ENCODE results near the gene CAMKK2.
"Not testable (repeated sequence)": the region's sequence is repeated elsewhere in the genome, so short reads cannot be mapped to it uniquely, and the experiment has no call there.

The CAMKK2 gene

DNA sequence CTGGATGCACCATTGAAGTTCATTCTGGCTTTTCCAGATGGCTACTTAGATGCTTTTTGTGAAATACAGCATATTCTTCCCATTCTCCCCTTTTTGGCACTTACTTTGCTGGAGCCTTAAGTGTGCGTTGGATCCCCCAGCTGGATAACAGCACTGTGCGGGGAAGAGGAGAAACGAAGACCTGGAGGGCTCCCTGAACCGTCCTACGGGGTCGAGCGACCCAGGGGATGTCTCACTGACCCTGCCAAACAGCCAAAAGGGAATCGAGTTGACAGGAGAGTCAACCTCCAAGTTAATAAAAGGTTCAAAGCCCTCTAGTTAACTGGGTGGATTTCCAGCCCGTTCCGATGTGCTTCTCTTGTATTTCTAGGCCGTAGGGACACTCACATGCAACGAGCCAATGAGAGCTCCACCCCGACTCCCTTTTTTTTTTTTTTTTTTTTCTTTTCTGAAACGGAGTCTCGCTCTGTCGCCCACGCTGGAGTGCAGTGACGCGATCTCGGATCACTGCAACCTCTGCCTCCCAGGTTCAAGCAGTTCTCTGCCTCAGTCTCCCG lies 1.0 kb upstream of the CAMKK2 start:
- no peak for DNase-seq

DNA sequence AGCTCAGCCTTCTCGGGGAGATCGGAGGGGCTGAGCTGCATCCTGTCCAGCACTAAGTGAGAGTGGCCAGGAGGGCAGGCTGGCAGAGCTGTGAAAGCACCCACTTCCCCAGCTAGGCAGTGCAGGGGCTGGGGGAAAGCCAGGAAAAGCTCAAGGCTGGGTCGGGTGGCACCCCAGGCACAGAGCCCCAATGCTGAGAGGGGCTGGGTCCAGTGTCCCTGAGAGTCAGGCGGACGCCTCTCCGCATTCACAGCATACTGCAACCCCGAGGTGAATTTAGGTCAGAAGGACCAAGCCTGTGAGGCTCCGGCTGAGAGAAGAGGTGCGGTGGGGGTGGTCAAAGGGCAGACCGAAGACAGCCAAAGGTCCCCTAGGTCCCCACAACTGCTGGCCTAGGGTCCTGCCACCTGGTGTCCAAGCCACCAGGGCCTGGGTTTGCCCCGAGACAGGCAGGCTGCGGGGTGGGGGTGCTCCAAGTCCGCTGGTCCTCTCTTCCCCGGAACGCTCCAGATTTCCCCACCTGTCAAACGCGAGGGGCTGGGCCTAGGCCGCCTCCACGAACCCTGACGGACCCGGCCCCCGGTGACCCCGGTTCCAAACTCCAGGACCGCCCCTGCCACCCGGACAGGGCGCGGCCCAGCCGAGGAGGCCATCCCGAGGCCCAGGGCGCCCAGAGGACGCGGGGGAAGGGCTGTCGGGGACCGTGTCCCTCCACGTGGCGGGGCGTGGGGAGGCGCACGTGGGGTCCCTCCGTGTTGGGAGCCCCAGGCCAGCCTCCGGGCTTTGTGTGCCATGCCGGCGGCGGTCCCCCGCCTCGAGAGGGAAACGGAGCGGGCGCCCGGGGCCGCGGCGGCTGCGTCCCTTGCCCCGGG lies 527 bp downstream of the CAMKK2 start:
- no peak for DNase-seq

DNA sequence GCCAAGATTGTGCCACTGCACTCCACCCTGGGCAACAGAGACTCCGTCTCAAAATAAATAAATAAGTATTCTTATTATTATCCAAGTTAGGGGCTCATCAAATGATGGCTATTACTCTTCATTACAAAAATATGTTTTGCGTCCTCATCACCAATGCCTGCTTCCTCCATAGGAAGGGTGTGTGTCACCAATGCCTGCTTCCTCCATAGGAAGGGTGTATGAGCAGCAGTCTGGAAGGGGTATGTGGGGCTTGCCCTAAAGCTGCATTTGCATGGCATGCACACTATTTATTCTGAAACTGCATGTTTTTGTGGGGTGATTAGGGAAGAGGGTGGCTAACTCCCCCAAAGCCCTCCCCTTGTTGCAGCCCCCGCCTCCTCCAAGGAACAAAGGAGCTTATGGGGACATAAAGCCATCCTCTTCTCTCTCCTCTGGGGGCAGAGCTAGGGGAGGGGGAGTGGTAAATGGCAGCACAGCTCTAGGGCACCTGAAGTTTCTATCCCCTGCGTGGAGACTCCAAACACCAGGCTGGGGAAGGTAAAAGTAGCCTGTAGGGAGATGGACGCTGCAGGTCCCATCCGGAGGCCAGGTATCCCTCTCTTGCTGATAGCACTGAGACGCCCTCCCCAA lies 1.3 kb downstream of the CAMKK2 start:
- no peak for DNase-seq

DNA sequence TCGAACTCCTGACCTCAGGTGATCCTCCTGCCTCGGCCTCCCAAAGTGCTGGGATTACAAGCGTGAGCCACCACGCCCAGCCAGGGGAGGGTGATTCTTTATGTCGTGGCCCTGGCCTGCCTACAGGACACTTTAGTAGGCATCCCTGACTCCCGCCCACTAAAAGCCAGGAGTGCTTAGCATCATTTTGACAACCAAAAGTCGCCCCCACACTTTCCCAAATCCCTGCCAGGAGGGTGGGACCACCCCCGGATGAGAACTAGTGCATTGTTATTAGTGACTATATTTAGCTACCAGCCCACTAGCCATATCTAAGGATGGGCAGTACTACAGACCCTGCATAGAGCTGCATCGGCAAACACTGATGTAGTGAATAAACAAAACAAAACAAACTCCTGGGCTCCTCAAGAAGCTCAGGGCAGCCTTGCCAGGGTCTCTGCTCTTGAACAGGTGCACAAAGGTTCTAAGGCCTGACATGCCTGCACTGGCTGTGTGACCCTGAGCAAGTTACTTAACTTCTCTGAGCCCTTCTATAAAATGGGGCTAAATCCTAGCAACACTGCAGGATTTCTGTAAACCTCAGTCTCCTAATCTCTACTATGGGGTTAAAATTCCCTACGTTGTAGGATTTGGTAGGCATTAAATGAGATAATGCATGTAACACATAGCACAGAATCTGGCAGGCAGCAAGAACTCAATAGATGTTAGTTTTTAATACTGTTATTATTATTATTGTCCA lies 2.2 kb downstream of the CAMKK2 start:
- DNase-seq, result no peak

DNA sequence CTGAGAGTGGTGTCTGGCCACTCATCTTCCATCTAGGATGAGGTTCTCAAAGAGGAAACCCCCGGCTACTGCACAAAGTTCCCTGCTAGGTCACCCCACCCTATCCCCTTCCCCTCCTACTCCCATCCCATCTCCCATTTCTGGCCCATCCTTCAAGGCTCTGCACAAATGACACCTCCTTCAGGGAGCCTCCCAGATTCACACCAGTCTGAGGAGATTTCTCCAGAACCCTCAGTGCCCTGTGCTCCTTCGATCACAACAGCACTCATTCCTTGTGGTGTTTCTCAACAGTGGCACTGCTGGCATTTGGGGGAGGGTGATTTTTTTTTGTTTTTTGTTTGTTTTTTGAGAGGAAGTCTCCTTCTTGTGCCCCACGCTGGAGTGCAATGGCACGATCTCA lies 2.9 kb downstream of the CAMKK2 start:
- no peak for DNase-seq

DNA sequence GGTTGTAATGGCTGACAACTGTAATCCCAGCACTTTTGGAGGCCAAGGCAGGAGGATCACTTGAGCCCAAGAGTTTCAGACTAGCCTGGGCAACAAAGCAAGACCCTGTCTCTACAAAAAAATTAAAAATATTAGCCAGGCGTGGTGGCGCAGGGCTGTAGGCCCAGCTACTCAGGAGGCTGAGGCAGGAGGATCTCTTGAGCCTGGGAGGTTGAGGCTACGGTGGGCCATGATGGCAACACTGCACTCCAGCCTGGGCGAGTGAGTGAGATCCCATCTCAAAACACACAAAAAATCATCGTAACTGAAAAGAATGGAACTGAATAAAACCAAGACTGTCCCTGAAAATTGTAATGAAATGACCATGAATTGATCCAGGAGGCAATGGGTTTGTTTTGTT lies 6.1 kb downstream of the CAMKK2 start:
- no peak for DNase-seq

DNA sequence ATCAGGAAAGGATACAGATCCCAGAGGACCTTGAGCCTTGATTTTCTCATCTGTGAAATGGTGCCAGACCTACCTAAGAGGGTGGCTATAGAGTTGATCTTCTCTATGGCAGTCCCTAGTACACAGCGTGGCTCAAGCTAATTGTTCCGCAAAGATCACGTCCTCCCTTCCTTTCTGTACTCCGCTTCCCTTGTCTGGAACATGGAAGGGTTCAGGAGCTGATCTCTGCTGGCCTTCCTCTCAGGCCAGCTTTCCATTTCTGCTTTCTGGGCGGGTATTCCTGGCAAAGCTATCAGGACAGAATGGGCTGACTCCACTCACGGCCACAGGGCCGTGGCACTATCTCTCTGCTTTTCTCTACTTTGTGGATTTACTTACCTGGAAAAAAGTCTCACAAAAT lies 6.5 kb downstream of the CAMKK2 start:
- DNase-seq, result no peak

DNA sequence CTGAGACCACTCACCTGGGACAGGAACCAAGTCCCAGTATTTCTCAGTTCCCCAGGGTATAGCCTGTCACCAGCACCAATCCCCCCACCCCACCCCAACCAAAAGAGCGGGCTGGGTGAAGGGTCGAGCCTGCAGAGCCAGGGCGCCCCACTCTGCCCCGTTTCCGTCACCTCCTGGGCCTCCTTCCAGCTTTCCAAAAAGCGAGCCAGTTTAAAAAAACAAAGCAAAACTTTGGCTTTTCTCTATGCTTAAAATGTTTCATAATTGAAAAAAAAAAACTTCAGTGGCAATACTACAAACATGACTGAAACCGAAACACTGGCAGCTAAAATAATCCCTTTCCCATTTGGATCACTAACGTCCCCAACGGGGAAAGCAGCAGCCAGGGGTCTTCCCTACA lies 7.5 kb downstream of the CAMKK2 start:
- DNase-seq, result no peak

DNA sequence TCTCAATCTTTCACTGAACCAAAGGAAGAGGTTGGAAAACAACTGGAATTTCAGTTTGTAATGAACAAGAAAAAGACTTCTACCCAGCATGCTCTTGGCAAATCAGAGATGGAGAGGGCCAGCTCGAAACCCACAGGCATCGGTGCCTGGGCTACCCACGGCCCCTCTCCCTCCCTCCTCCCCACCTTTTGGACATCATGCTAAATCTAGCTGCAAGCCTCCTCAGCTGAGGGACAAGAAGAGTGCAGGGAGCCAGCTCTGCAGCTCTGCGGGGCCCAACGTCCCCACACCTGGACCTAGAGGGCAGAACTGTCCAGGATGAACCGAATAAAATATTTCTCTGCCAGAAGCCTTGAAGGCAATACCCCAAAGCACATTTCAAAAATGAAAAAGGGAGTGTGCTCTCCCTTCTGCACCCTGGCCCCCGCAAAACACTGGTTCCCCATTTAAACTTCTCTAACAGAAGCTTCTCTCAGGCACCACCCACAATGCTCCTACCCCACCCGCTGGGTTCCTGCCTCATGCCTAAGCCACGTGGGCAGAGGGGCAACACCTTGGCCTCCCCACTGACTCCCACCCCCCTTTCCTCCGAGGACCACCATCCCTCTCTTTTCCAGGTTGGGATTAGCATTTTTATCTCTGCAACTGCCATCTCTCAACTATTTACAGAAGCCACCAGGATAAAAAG lies 8.2 kb downstream of the CAMKK2 start:
- DNase-seq, result no peak

DNA sequence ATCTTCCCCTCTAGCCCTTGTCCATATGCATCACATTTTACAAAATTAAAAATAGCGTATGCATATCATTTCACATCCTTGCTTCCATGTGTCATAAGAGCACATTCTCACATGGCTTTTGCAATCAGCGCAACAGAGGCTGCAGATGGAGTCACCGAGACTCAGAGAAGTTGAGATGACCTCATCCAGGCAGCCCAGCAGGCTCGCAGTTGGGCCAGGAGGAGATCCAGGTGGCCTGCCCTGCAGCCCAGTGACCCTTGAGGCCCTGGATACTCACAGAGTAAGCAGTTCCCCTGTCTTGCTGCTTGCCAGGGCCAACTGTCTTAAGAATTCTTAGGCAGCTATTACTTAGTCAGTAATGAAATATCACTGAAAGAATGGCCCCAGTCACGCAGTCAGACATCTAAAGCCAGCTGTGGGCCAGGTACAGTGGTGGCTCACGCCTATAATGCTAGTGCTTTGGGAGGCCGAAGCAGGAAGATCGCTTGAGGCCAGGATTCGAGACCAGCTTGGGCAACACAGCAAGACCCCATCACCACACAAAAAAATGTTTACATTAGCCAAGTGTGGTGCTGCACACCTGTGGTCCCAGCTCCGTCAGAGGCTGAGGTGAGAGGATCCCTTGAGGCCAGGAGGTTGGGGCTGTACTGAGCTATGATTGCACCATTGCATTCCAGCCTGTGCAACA lies 9.1 kb downstream of the CAMKK2 start:
- no peak for DNase-seq

DNA sequence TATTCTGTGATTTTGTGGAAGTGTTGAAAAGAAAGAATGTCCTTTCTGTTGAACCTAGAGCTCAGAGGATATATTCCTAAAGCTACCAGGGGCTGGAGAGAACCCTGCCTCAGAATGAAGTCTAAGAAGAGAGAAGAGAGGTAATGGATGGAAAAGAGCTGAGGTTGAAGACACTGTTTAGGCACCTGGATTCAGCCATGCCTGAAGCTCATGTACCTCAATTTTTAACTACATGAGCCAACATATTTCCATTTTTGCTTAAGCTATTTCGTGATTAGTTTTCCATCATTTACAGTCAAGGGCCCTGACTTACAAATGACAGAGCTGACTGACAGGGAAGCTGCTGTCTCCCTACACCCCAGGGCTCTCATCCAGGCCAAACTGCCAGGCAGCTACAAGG lies 10.7 kb downstream of the CAMKK2 start:
- no peak for DNase-seq

DNA sequence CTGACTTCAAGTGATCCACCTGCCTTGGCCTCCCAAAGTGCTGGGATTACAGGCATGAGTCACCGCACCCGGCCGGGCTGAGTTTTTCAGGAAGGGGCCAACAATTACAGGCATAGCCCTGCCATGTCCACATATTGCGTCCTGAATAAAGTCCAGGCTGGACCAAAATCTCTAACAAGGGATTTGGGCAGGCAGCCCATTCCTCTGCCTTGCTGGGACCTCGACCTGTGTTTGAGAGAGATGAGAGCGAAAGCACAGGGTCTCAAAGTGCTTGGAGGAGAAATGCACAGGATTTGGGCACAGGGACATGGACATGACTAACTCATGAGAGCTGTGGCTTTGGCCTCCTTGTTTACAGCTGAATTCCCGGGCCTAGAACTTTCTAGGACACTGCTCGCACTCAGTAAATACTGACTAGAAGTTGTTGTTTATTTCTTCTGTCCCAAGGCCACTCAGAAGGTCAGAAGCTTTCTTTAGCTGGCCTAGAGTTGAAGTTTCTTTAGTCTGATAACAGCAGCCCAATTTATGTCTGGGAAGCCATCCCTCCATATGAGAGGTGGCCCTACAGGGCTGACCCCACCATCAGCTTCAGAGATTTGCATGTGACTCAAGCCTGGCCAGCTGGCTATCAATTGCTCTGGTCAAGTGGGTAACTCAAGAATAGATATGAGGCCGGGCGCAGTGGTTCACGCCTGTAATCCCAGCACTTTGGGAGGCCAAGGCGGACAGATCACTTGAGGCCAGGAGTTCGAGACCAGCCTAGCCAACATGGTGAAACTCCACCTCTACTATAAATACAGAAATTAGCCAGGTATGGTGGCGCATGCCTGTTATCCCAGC lies 11.7 kb downstream of the CAMKK2 start:
- no peak for DNase-seq

DNA sequence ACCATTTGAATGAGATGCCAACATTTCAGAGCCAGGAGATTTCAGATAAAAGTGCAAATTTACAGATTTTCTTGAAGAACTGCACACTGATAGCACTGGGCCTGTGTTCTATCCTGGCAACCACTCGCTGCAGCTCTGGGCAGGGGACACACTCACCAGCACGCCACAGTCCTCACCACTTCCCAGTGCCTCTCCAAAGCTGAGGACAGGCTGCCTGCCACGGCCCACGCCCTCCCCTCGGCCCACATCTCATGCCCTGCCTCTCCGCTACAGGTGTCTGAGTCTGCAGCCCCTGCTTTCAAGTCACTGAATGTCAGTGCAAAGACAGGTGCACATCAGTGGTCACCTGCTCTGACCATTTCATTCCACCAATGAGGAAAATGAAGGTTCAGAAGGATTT lies 12.7 kb downstream of the CAMKK2 start:
- DNase-seq, result no peak

DNA sequence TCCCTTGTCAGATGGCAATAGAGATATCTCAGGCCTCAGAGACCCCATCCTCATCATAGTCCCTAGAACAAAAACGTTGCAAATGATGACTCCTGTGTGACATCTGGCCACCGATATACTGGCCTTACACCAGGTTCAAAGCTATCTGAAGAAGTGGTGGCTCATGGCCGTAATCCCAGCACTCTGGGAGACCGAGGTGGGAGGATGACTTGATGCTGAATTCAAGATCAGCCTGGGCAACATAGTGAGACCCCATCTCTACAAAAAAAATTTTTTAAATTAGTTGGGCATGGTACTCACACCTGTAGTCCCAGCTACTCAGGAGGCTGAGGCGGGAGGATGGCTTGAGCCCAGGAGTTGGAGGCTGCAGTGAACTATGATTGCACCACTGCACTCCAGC lies 13.1 kb downstream of the CAMKK2 start:
- no peak for DNase-seq

DNA sequence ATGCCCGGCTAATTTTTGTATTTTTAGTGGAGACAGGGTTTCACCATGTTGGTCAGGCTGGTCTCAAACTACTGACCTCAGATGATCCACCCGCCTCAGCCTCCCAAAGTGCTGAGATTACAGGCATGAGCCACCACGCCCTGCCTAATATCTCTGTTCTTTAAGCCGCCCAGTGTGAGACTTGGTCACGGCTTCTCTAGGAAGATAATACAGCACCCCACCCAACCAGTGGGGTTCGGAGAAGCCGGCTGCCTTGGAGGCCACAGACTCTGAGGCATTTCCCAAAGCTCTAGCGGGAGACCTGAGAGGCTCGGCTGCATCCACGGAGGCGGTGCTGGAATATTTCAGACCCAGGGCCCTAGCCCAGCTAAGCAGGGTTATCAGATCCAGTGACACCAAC lies 13.6 kb downstream of the CAMKK2 start:
- DNase-seq, result not testable (repeated sequence)

DNA sequence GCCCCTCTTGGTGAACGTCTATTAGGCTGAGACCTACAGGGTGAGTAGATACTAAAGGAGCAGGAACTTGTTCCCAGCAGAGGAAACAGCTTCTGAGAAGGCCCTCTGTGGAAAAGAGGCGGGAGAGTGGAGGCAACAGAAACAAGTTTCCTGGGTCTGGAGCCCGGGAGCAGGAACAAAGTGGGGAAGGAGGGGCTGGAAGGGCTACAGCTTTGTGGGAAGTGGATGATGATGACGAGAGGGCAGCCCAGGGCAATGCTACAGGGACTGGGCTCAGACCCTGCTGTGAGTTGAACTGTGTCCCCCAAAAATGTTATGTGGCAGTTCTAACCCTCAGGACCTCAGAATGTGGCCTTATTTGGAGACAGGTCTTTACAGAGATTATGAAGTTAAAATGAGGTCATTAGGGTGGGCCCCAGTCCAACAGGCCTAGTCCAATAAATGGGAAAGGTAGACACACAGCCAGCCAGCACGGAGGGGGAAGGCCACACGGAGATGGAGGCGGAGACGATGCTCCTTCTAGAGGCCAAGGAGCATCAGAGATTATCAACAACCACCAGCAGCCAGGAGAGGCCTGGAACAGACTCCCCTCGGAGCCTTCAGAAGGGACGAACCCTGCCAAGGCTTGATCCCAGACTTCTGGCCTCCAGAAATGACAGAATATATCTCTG lies 14.3 kb downstream of the CAMKK2 start:
- DNase-seq, result no peak

DNA sequence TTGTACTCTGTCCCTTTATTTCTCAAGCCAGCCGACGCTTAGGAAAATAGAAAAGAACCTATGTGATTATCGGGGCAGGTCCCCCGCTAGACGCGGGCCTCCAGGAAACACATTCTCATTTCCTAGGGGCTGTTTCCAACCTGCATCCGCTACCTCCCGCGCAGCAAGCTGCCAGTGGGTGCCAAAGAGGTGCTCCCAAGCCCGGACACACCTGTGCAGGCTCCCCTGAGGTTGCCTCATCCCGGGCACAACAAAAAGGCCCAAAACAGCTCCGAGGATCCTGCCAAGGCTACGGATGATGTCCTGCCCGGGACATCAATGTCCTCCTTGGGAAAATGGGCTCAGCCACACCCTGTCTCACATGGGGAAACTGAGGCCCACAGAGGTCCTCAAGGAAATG lies 15.4 kb downstream of the CAMKK2 start:
- DNase-seq, result not testable (repeated sequence)

DNA sequence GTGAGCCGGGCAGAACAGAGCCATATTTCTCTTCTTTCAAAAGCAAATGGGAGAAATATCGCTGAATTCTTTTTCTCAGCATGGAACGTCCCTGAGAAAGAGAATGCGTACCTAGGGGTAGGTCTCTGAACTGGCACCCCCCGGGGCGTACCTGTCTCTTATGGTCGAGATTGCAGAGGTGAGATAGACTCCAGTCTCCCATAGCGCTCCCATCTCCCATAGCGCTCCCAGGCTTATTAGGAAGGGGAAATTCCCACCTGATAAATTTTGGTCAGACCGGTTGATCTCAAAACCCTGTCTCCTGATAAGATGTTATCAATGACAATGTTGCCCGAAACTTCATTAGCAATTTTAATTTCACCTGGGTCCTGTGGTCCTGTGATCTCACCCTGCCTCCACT lies 16.0 kb downstream of the CAMKK2 start:
- DNase-seq, result not testable (repeated sequence)

DNA sequence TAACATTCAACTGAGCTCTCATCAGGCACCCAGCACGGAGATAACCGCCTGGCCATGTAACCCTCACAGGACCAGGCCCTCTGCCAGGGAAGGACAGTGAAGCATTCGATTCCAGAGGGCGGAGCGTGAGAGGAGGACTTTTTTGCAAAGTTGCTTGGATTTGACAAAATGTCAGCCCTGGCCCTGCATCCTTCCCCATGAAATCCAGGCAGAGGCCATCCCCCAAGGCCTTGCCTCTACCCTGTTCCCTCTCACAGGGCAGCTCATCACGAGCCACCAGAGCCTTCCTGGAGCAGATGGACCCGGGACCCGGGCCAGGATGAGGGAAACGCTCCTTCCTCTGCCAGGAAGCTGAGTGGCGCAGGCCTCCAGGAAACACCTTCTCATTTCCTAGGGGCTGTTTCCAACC lies 17.0 kb downstream of the CAMKK2 start:
- no peak for DNase-seq

DNA sequence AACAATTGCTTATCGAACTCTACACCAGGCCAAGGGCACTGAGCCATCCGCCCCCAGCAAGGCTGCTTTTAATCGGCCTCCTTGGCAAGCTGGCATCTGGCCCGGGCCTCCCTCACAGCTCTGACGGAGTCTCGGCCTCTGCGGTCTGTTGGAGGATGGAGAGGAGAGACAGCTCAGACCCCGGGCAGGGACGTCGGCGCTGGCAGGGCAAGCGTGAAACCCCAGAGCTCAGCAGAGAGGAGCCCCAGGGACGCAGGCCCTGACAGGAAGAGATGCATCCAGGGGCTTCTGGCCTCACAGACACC lies 17.5 kb downstream of the CAMKK2 start:
- DNase-seq, result no peak

All from T1000 (cell line).